CD14-positive monocyte (primary cell): ENCODE measurements around the gene GNAS. TPM values are rescaled to one million over a fixed set of nuclear protein-coding genes. Genes with fewer than 3 reads are reported as not detected.

Source experiments
- DNase-seq, 3 donors: peaks; one replicate each; pipeline ENCODE4 v3.0.0-alpha.2; 2011 to 2022
- H2AFZ ChIP-seq: 2 replicates; pipeline ENCODE4 v1.6.0; 2012; ENCODE audit warnings: mild to moderate bottlenecking, low read depth, low read length, inconsistent platforms; ENCODE audit not compliant: insufficient read depth, poor library complexity, severe bottlenecking
- H3K27ac ChIP-seq, 2 donors: 1 replicate in 1 of 2; 2 replicates in 1 of 2; pipeline ENCODE4 v1.5.1; 2012 to 2013; ENCODE audit warnings: low read length in 2 of 2, control low read depth in 1 of 2, inconsistent platforms in 1 of 2, low read depth in 1 of 2, mild to moderate bottlenecking in 1 of 2
- H3K27me3 ChIP-seq, 2 donors: one replicate each; pipeline versions ENCODE4 v1.6.0 to v1.6.1; 2011 to 2013; ENCODE audit warnings: low read length in 2 of 2; ENCODE audit not compliant: control insufficient read depth in 2 of 2, insufficient read depth in 2 of 2
- H3K36me3 ChIP-seq, 2 donors: replicated peaks in 1 of 2; 1 replicate in 1 of 2; 2 replicates in 1 of 2; pipeline versions ENCODE4 v1.5.1 to v1.6.1; 2012 to 2013; ENCODE audit warnings: low read length in 2 of 2, control low read depth in 1 of 2, inconsistent platforms in 1 of 2, mild to moderate bottlenecking in 1 of 2; ENCODE audit not compliant: insufficient read depth in 2 of 2, control insufficient read depth in 1 of 2
- H3K4me1 ChIP-seq, 2 donors: 1 replicate in 1 of 2; 2 replicates in 1 of 2; pipeline versions ENCODE4 v1.5.1 to v1.6.1; 2012 to 2013; ENCODE audit warnings: low read length in 2 of 2, control low read depth in 1 of 2, inconsistent platforms in 1 of 2, mild to moderate bottlenecking in 1 of 2, moderate library complexity in 1 of 2; ENCODE audit not compliant: insufficient read depth in 2 of 2, control insufficient read depth in 1 of 2
- H3K4me2 ChIP-seq: replicated peaks from 2 replicates; pipeline ENCODE3; 2012; ENCODE audit warnings: low read length, moderate library complexity, mild to moderate bottlenecking; ENCODE audit not compliant: poor library complexity, severe bottlenecking; ENCODE audit errors: extremely low read depth
- H3K4me3 ChIP-seq, 3 experiments: fragments of 200-600 bp in 1 of 3; sonication (generic) in 1 of 3; replicated peaks in 1 of 3; 1 replicate in 2 of 3; 2 replicates in 1 of 3; pipeline ENCODE4 v1.5.1; 2011 to 2013; ENCODE audit warnings: low read length in 3 of 3, mild to moderate bottlenecking in 3 of 3, control low read depth in 2 of 3, low read depth in 2 of 3, inconsistent platforms in 1 of 3, moderate library complexity in 1 of 3
- H3K79me2 ChIP-seq: 2 replicates; pipeline ENCODE4 v1.6.0; 2012; ENCODE audit warnings: mild to moderate bottlenecking, control low read depth, inconsistent platforms, low read length, moderate library complexity; ENCODE audit not compliant: insufficient read depth
- H3K9ac ChIP-seq: 2 replicates; pipeline ENCODE4 v1.6.0; 2017; ENCODE audit warnings: low read length, mild to moderate bottlenecking; ENCODE audit not compliant: insufficient read depth, poor library complexity, severe bottlenecking
- H3K9me3 ChIP-seq, 2 donors: replicated peaks in 1 of 2; 1 replicate in 1 of 2; 2 replicates in 1 of 2; pipeline versions ENCODE4 v1.5.1 to v1.6.1; 2012 to 2013; ENCODE audit warnings: low read length in 2 of 2, control low read depth in 1 of 2; ENCODE audit not compliant: control insufficient read depth in 1 of 2, insufficient read depth in 1 of 2
- H4K20me1 ChIP-seq: 2 replicates; pipeline ENCODE4 v1.6.0; 2012; ENCODE audit warnings: mild to moderate bottlenecking, low read length, control low read depth, moderate library complexity; ENCODE audit not compliant: insufficient read depth
- H3K27ac Mint-ChIP-seq, 7 donors: one replicate each; pipeline ENCODE4 v1.8.0; 2020; ENCODE audit warnings: mild to moderate bottlenecking in 7 of 7, mixed read lengths in 7 of 7, moderate library complexity in 6 of 7, inconsistent platforms in 2 of 7
- H3K27me3 Mint-ChIP-seq, 3 donors: one replicate each; pipeline ENCODE4 v1.8.0; 2021 to 2022; ENCODE audit warnings: low read depth in 3 of 3, mild to moderate bottlenecking in 3 of 3, mixed read lengths in 3 of 3, moderate library complexity in 3 of 3, inconsistent platforms in 1 of 3
- H3K36me3 Mint-ChIP-seq, 2 donors: one replicate each; pipeline ENCODE4 v1.8.0; 2020; ENCODE audit warnings: mixed read lengths in 2 of 2, inconsistent platforms in 1 of 2, mild to moderate bottlenecking in 1 of 2
- H3K4me1 Mint-ChIP-seq: one replicate; pipeline ENCODE4 v1.8.0; 2020; ENCODE audit warnings: mild to moderate bottlenecking, mixed read lengths
- H3K4me3 Mint-ChIP-seq, 2 donors: one replicate each; pipeline ENCODE4 v1.8.0; 2020; ENCODE audit warnings: mild to moderate bottlenecking in 2 of 2, mixed read lengths in 2 of 2, moderate library complexity in 1 of 2
- H3K9me3 Mint-ChIP-seq, 7 donors: one replicate each; pipeline ENCODE4 v1.8.0; 2020 to 2022; ENCODE audit warnings: mixed read lengths in 7 of 7, mild to moderate bottlenecking in 6 of 7, moderate library complexity in 6 of 7, inconsistent platforms in 2 of 7
- CTCF ChIP-seq: fragments of 200-600 bp; IDR thresholded peaks from one replicate; pipeline ENCODE4 v1.8.0; 2022; ENCODE audit warnings: antibody characterized with exemption, mild to moderate bottlenecking
- WGBS: methylation state at CpG from one replicate; pipeline ENCODE4 v1.1.5; 2013; ENCODE audit warnings: missing lambda C conversion rate; ENCODE audit not compliant: insufficient coverage; 5-methylcytosine and 5-hydroxymethylcytosine counted together
- intact Hi-C, 2 donors: fragments of 100-400 bp; cut with micrococcal nuclease; formaldehyde crosslinking; loops; one replicate each; pipeline versions ENCODE4 v1.15.0 to v1.15.1; 2023
- polyA plus RNA-seq, 3 donors: library from polyadenylated mRNA; depleted of rRNA in 1 of 3; unstranded in 2 of 3; stranded (reverse) in 1 of 3; fragments of 300-500 nt in 2 of 3; fragments of >200 nt in 1 of 3; fragmentation: Illumina TruSeq in 2 of 3; gene quantifications; 1 replicate in 2 of 3; 2 replicates in 1 of 3; pipeline ENCODE4 v1.2.3, GENCODE V29; 2012 to 2021

The GNAS gene
- polyA plus RNA-seq, 3 donors, result 109 to 1,105 (median 124) TPM

DNA sequence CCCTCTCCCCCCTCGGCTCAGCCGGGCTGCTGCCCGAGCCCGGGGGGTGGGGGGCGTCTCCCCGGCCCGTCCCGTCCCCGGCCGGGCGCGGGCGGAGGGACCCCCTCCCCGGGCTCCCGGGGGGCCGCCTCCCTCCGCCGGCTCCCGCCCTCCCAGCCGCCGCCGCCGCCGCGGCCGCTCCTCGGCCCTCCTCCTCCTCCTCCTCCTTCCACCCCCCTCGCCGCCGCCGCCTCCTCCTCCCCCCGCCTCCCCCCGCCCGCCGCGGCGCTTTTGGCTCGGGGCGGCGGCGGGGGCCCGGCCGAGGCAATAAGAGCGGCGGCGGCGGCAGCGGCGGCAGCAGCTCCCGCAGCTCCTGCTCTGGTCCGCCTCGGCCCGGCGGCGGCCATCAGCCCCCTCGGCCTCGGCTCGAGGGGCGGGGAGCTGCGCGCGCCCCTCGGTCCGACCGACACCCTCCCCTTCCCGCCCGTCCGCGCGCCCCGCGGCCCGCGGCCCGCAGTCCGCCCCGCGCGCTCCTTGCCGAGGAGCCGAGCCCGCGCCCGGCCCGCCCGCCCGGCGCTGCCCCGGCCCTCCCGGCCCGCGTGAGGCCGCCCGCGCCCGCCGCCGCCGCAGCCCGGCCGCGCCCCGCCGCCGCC lies 38.7 kb downstream of the GNAS start:
- H3K79me2 ChIP-seq, result peaks cover 47% of the 10 kb centered on the region
- H3K27me3 Mint-ChIP-seq, result peaks cover 0 to 7% (median 3%) of the 10 kb centered on the region in 3 donors
- WGBS, result under 1% methylated on average over 84 of the region's 105 CpGs
- H3K27ac ChIP-seq, result peak overlapping the region; percentile 70 to 78
- peak; percentile 42 to 55 (median 42) for DNase-seq
- H3K9me3 Mint-ChIP-seq, result no peaks in the 10 kb centered on the region
- peak overlapping the region; percentile 80 for H3K9ac ChIP-seq
- H3K4me2 ChIP-seq, result peak overlapping the region; percentile 89
- H3K4me1 Mint-ChIP-seq, result peaks cover 38% of the 10 kb centered on the region
- peak overlapping the region; percentile 74 to 83 for H3K4me3 Mint-ChIP-seq
- peaks cover 38% of the 10 kb centered on the region for H4K20me1 ChIP-seq
- no peaks in the 10 kb centered on the region for H3K27me3 ChIP-seq
- peaks cover 0 to 7% of the 10 kb centered on the region in 2 donors for H3K36me3 ChIP-seq
- TF ChIP-seq CTCF, result no peak
- H3K27ac Mint-ChIP-seq, result peak overlapping the region in 5 of 7 donors; percentile 69 to 90 (median 83)
- intact Hi-C loops, result loop anchor here (5.0 to 10.0 kb wide), 5 partner anchors 91 to 236 kb away; partner anchors contain the start of genes ATP5F1E (in 2 of the 2), NELFCD (in 2 of the 2), CTSZ (in 1 of the 2) and STX16 (in 1 of the 2)
- peaks cover 31 to 51% of the 10 kb centered on the region in 2 donors for H3K4me1 ChIP-seq
- H2AFZ ChIP-seq, result peak overlapping the region; percentile 83
- H3K4me3 ChIP-seq, result peak overlapping the region; percentile 74 to 94 (median 93)
- H3K36me3 Mint-ChIP-seq, result peaks cover 5 to 6% of the 10 kb centered on the region in 2 donors
- no peaks in the 10 kb centered on the region for H3K9me3 ChIP-seq

- H4K20me1 ChIP-seq, result peaks cover 44% of the 10 kb centered on the region
- H3K27ac ChIP-seq, result peak overlapping the region; percentile 70 to 83
- Mint-ChIP-seq H3K4me3 (peak overlapping the region; percentile 95), H3K4me1 (peaks cover 43% of the 10 kb centered on the region), H3K36me3 (peaks cover 6 to 11% of the 10 kb centered on the region in 2 donors), H3K27ac (peak overlapping the region; percentile 87 to 96 (median 92)), H3K27me3 (peaks cover 0 to 7% (median 0%) of the 10 kb centered on the region in 3 donors), H3K9me3 (no peaks in the 10 kb centered on the region)
- H3K4me2 ChIP-seq, result peak overlapping the region; percentile 89
- peak overlapping the region; percentile 74 to 93 (median 76) for H3K4me3 ChIP-seq
- H3K79me2 ChIP-seq, result peaks cover 52% of the 10 kb centered on the region
- peak overlapping the region; percentile 50 for H2AFZ ChIP-seq
- WGBS, result 0% methylated on average over 48 of the region's 55 CpGs
- H3K9me3 ChIP-seq, result no peaks in the 10 kb centered on the region
- H3K27me3 ChIP-seq, result no peaks in the 10 kb centered on the region
- H3K36me3 ChIP-seq, result peaks cover 0 to 12% of the 10 kb centered on the region in 2 donors
- DNase-seq, result peak in 2 of 3 donors; percentile 12 to 30
- intact Hi-C loops, result loop anchor here (1.0 to 10.0 kb wide), 6 partner anchors 16 to 237 kb away; partner anchors contain the start of genes ATP5F1E (in 2 of the 2), NELFCD (in 2 of the 2), CTSZ (in 1 of the 2) and STX16 (in 1 of the 2)
- H3K4me1 ChIP-seq, result peaks cover 34 to 56% of the 10 kb centered on the region in 2 donors
- no peak for TF ChIP-seq CTCF
- H3K9ac ChIP-seq, result peak overlapping the region; percentile 80
Observed at GRCh38 chr20:58891718-58892140, 39.2 kb downstream of the GNAS start.
